Peyer's patch (tissue), 4 donors: ENCODE data around the gene C2.
"Not testable (repeated sequence)": the region's sequence is repeated elsewhere in the genome, so short reads cannot be mapped to it uniquely, and the experiment has no call there.

Source experiments
- POLR2A ChIP-seq, 2 donors: fragments of 450-650 bp; IDR thresholded peaks; one replicate each; pipeline ENCODE4 v1.5.1; 2017; ENCODE audit warnings: antibody characterized with exemption in 2 of 2, mild to moderate bottlenecking in 2 of 2, moderate library complexity in 2 of 2
- TF ChIP-seq, protein P1 (sequence below), 6 experiments: fragments of 450-650 bp in 4 of 6; fragments of 200-600 bp in 2 of 6; sonication (generic) in 1 of 6; IDR thresholded peaks; one replicate each; pipeline ENCODE4 v1.5.1; 2017 to 2019; ENCODE audit warnings: antibody characterized with exemption in 6 of 6, mild to moderate bottlenecking in 3 of 6, moderate library complexity in 1 of 6

DNA sequence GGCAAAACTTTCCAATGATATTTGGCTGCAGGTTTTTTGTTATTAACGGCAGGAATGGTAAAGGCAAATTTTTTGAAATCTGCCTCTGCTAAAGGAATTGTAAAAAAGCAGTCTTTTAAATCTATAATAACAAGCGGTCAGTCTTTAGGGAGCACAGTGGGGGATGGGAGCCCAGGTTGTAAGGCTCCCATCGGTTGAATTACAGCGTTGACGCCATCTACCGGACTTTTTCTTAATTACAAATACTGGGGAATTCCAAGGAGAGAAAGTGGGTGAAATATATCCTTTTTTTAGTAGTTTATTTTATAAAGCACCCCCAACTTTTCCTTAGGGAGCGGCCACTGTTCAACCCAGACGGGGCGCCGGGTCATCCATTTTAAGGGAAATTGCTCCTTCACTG is 61.8 kb downstream of the C2 start:
- not testable (repeated sequence) for TF ChIP-seq POLR2A (IDR thresholded peaks at IDR 0.05)
- TF ChIP-seq, protein P1, sequence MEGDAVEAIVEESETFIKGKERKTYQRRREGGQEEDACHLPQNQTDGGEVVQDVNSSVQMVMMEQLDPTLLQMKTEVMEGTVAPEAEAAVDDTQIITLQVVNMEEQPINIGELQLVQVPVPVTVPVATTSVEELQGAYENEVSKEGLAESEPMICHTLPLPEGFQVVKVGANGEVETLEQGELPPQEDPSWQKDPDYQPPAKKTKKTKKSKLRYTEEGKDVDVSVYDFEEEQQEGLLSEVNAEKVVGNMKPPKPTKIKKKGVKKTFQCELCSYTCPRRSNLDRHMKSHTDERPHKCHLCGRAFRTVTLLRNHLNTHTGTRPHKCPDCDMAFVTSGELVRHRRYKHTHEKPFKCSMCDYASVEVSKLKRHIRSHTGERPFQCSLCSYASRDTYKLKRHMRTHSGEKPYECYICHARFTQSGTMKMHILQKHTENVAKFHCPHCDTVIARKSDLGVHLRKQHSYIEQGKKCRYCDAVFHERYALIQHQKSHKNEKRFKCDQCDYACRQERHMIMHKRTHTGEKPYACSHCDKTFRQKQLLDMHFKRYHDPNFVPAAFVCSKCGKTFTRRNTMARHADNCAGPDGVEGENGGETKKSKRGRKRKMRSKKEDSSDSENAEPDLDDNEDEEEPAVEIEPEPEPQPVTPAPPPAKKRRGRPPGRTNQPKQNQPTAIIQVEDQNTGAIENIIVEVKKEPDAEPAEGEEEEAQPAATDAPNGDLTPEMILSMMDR (IDR thresholded peaks at IDR 0.05): not testable (repeated sequence)
